ENCODE results near the gene USP54. TPM values are rescaled to one million over a fixed set of nuclear protein-coding genes. Genes with fewer than 3 reads are reported as not detected.

USP54 gene
- polyA plus RNA-seq, 1 of the 3 experiments (the other 2 are of a cell fraction): 6.5 TPM

DNA sequence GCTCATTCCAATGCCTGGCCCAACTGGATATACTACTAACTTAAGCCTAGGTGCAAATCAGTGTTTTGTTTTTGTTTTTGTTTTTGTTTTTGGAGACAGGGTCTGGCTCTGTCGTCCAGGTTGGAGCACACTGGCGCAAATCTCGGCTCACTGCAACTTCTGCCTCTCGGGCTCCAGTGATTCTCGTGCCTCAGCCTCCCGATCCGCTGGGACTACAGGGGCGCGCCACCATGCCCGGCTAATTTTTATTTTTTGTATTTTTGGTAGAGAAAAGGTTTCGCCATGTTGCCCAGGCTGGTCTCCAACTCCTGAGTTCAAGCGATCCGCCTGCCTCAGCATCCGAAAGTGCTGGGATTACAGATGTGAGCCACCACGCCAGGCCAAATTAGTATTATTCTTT is 96.9 kb downstream of the USP54 start:
- Histone ChIP-seq H3K9ac (peak overlapping the region; percentile 89; the same call in 1 of the 2 replicates), H3K4me1 (ENCODE audit: control insufficient read depth in 1 of 2, insufficient read depth in 2 of 2, low read depth in 1 of 2, low read length in 1 of 2) (peaks cover 10 to 23% of the 10 kb centered on the region in 2 experiments), H3K79me2 (ENCODE audit: insufficient read depth) (peaks cover 73% of the 10 kb centered on the region), H4K20me1 (ENCODE audit: insufficient read depth) (peaks cover 4% of the 10 kb centered on the region; the same call in 1 of the 2 replicates), H3K4me3 (ENCODE audit: low read depth in 2 of 2, low read length in 1 of 2) (peak overlapping the region; percentile 84; a peak in 3 of 4 replicates), H3K36me3 (replicated peaks in 1 of 2; ENCODE audit: control insufficient read depth in 1 of 2, insufficient read depth in 2 of 2, low read length in 1 of 2) (peaks cover 0 to 8% of the 10 kb centered on the region in 2 experiments), H3K9me2 (no peaks in the 10 kb centered on the region), H3K9me3 (no peaks in the 10 kb centered on the region), H3K27ac (ENCODE audit: low read depth in 2 of 2, low read length in 1 of 2) (peak overlapping the region in 1 of 2 experiments; percentile 94; a peak in 2 of 4 replicates), H2AFZ (ENCODE audit: low read depth) (no peak overlapping the region), H3K4me2 (peak overlapping the region; percentile 80), H3F3A (replicated peaks; ENCODE audit: insufficient read depth) (peaks cover 28% of the 10 kb centered on the region), H3K27me3 (ENCODE audit: insufficient read depth) (no peaks in the 10 kb centered on the region)
- WGBS (ENCODE audit: low lambda C conversion rate): 91% methylated on average over 15 of the region's 15 CpGs
- no peak for DNase-seq
- TF ChIP-seq TAF1 (IDR thresholded peaks at IDR 0.05; ENCODE audit: borderline replicate concordance, low read depth, low read length): no peak
- CTCF ChIA-PET: interaction anchor here (0.8 to 0.9 kb wide), 2 partner anchors 25 to 241 kb away, joined by 3 to 6 read pairs; no protein-coding TSS in a partner anchor
- POLR2A ChIA-PET: no interaction called here

DNA sequence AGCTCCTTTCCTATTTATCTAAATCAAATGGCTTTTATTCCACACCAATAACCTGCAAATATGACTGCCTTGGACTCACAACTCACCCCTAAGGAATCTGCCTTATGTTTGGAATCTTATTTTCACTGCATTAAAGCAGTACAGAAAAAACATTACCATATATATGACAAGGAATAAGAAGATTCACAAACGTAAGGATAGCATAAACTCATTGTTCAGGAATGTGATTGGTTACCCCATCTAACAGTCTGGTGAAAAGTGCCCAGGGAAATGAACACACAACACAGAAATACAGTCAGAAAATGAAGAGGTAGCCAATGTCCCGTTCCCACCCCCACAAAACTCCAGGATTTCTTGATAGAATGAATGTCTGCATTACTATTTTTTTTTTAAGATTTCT is 97.4 kb downstream of the USP54 start:
- no peaks in the 10 kb centered on the region for H3K9me3 ChIP-seq
- POLR2A ChIA-PET: interaction anchor here (0.7 kb wide), 1 partner anchor 79 kb away, joined by 12 read pairs; no protein-coding TSS in a partner anchor
- H3K27me3 ChIP-seq (ENCODE audit: insufficient read depth): no peaks in the 10 kb centered on the region
- no peaks in the 10 kb centered on the region for H3K9me2 ChIP-seq
- peak overlapping the region; percentile 89; the same call in 1 of the 2 replicates for H3K9ac ChIP-seq
- 19% methylated on average over 2 of the region's 2 CpGs for WGBS (ENCODE audit: low lambda C conversion rate)
- peak overlapping the region; percentile 5 to 84; a peak in 3 of 4 replicates for H3K4me3 ChIP-seq (ENCODE audit: low read depth in 2 of 2, low read length in 1 of 2)
- no peak overlapping the region; the same call in 1 of the 2 replicates for H2AFZ ChIP-seq (ENCODE audit: low read depth)
- CTCF ChIA-PET: interaction anchor here (0.6 to 0.8 kb wide), 4 partner anchors 27 to 241 kb away, joined by 3 read pairs; no protein-coding TSS in a partner anchor
- H3F3A ChIP-seq (replicated peaks; ENCODE audit: insufficient read depth): peaks cover 28% of the 10 kb centered on the region
- peak; percentile 16; the same call in 1 of the 2 replicates for TF ChIP-seq FOSL2 (IDR thresholded peaks at IDR 0.05; ENCODE audit: borderline replicate concordance, low read depth)
- TF ChIP-seq RAD21 (IDR thresholded peaks at IDR 0.05; ENCODE audit: low read length): no peak
- TF ChIP-seq RCOR1 (IDR thresholded peaks at IDR 0.05; ENCODE audit: low read length): no peak
- TF ChIP-seq JUND (IDR thresholded peaks at IDR 0.05): peak; percentile 27; the same call in 1 of the 2 replicates
- no peak for TF ChIP-seq EP300 (IDR thresholded peaks at IDR 0.05; ENCODE audit: borderline replicate concordance in 1 of 2, low read depth in 1 of 2, low read length in 1 of 2)
- TF ChIP-seq FOXJ3 (CRISPR knock-in tag; IDR thresholded peaks at IDR 0.05): no peak
- TF ChIP-seq, protein P1, sequence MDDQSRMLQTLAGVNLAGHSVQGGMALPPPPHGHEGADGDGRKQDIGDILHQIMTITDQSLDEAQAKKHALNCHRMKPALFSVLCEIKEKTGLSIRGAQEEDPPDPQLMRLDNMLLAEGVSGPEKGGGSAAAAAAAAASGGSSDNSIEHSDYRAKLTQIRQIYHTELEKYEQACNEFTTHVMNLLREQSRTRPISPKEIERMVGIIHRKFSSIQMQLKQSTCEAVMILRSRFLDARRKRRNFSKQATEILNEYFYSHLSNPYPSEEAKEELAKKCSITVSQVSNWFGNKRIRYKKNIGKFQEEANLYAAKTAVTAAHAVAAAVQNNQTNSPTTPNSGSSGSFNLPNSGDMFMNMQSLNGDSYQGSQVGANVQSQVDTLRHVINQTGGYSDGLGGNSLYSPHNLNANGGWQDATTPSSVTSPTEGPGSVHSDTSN (IDR thresholded peaks at IDR 0.05): no peak
- TF ChIP-seq SIN3A (IDR thresholded peaks at IDR 0.05; ENCODE audit: borderline replicate concordance, low read depth, low read length): no peak
- no peak for TF ChIP-seq MAX (IDR thresholded peaks at IDR 0.05; ENCODE audit: low read depth)
- no peak for TF ChIP-seq MEF2A (IDR thresholded peaks at IDR 0.05; ENCODE audit: borderline replicate concordance, low read depth)
- H3K79me2 ChIP-seq (ENCODE audit: insufficient read depth): peaks cover 77% of the 10 kb centered on the region
- no peak for DNase-seq
- H3K36me3 ChIP-seq (replicated peaks in 1 of 2; ENCODE audit: control insufficient read depth in 1 of 2, insufficient read depth in 2 of 2, low read length in 1 of 2): peaks cover 0 to 12% of the 10 kb centered on the region in 2 experiments
- peak overlapping the region; percentile 80 for H3K4me2 ChIP-seq
- peaks cover 4% of the 10 kb centered on the region; the same call in 1 of the 2 replicates for H4K20me1 ChIP-seq (ENCODE audit: insufficient read depth)
- H3K27ac ChIP-seq (ENCODE audit: low read depth in 2 of 2, low read length in 1 of 2): peak overlapping the region in 1 of 2 experiments; percentile 94; a peak in 2 of 4 replicates
- peaks cover 10 to 23% of the 10 kb centered on the region in 2 experiments for H3K4me1 ChIP-seq (ENCODE audit: control insufficient read depth in 1 of 2, insufficient read depth in 2 of 2, low read depth in 1 of 2, low read length in 1 of 2)
